ENCODE results near the gene HOXD9.

- TF ChIP-seq POLR2AphosphoS5 (IDR thresholded peaks at IDR 0.05), result no peak
- no peak for TF ChIP-seq CTCF (IDR thresholded peaks at IDR 0.05)
- no peak for TF ChIP-seq POLR2A (IDR thresholded peaks at IDR 0.05)
Observed at GRCh38 chr2:176103742-176104315, 18.7 kb upstream of the HOXD9 start.
